HFFc6 (cell line): ENCODE results near the gene CORO6. TPM values are rescaled to one million over a fixed set of nuclear protein-coding genes. Genes with fewer than 3 reads are reported as not detected.

Source experiments
- DNase-seq: peaks from one replicate; pipeline ENCODE4 v3.0.0-alpha.2; 2018
- H3K27ac Mint-ChIP-seq: 2 replicates; pipeline ENCODE4 v1.8.0; 2020; ENCODE audit warnings: mild to moderate bottlenecking, mixed read lengths
- H3K27me3 Mint-ChIP-seq: 2 replicates; pipeline ENCODE4 v1.8.0; 2021; ENCODE audit warnings: mild to moderate bottlenecking, moderate library complexity, mixed read lengths; ENCODE audit not compliant: insufficient read depth
- H3K36me3 Mint-ChIP-seq: 2 replicates; pipeline ENCODE4 v1.8.0; 2021; ENCODE audit warnings: low read depth, mixed read lengths
- H3K4me1 Mint-ChIP-seq: 2 replicates; pipeline ENCODE4 v1.8.0; 2020; ENCODE audit warnings: low read depth, mixed read lengths
- H3K4me3 Mint-ChIP-seq: 2 replicates; pipeline ENCODE4 v1.8.0; 2020; ENCODE audit warnings: mild to moderate bottlenecking, moderate library complexity, mixed read lengths
- H3K9me3 Mint-ChIP-seq: 2 replicates; pipeline ENCODE4 v1.8.0; 2020; ENCODE audit warnings: mild to moderate bottlenecking, mixed read lengths
- total RNA-seq, 6 experiments: library from RNA; stranded (reverse); fragmentation: NEBNext Ultra II Directional; extraction: Animal tissue kit (Norgen Biotek cat#: 25700); gene quantifications; 2 replicates in 1 of 6; 3 replicates in 5 of 6; pipeline ENCODE4 v1.2.3, GENCODE V29; 2021
- TF ChIP-seq, protein P1 (sequence below): fragments of 200-600 bp; sonication (generic); IDR thresholded peaks from 2 replicates; pipeline ENCODE4 v1.5.0; 2021; ENCODE audit warnings: antibody characterized with exemption, mild to moderate bottlenecking

Gene CORO6
- total RNA-seq, 6 experiments from 2014 or later = 4.6 to 6.1 (median 5.4) TPM

DNA sequence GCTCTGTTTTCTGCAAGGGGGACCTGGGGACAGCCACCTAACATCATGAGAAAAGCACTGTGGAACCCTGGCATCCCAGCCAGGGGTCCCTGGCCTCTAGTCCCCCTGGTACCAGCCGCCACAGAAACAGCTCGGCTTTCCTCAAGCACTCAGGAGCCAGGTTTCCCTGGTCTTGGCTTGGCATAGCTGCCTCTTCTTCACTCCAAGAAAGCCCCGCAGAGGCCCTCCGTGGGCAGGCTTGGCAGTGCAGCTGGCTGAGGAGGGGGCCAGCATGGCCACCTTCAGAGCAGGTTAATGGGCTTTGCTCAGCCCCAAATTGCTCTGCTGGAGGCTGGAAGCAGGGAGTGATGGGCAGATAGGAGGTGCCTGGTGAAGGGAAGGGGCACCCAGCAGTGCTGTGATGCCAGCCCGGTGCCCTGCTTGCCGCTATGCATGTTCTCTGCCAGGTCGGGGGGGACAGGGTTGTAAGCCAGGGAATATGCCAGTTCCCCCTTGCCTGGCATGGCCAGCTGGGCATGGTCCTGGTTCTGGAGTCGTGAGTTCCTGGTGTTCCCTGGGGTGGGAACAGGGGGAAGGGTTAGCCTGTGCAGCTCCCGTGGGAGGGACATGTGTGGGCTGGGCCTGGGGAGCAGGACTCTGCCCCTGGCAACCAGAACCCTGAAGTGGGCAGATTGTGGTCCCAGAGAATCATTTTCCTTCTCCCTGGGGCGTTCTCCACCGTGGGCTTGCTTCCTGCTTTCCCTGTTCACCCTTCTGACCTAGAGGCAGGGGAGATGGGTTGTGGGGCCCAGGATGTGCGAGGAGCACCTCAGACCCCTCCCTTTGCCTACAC lies 26.6 kb downstream of the CORO6 start:
- no peak for DNase-seq
- Mint-ChIP-seq H3K9me3 (no peaks in the 10 kb centered on the region), H3K4me3 (no peak overlapping the region), H3K4me1 (peaks cover 24% of the 10 kb centered on the region), H3K36me3 (no peaks in the 10 kb centered on the region), H3K27me3 (peaks cover 8% of the 10 kb centered on the region; the same call in 1 of the 2 replicates), H3K27ac (no peak overlapping the region)
- TF ChIP-seq, protein P1, sequence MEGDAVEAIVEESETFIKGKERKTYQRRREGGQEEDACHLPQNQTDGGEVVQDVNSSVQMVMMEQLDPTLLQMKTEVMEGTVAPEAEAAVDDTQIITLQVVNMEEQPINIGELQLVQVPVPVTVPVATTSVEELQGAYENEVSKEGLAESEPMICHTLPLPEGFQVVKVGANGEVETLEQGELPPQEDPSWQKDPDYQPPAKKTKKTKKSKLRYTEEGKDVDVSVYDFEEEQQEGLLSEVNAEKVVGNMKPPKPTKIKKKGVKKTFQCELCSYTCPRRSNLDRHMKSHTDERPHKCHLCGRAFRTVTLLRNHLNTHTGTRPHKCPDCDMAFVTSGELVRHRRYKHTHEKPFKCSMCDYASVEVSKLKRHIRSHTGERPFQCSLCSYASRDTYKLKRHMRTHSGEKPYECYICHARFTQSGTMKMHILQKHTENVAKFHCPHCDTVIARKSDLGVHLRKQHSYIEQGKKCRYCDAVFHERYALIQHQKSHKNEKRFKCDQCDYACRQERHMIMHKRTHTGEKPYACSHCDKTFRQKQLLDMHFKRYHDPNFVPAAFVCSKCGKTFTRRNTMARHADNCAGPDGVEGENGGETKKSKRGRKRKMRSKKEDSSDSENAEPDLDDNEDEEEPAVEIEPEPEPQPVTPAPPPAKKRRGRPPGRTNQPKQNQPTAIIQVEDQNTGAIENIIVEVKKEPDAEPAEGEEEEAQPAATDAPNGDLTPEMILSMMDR = no peak

DNA sequence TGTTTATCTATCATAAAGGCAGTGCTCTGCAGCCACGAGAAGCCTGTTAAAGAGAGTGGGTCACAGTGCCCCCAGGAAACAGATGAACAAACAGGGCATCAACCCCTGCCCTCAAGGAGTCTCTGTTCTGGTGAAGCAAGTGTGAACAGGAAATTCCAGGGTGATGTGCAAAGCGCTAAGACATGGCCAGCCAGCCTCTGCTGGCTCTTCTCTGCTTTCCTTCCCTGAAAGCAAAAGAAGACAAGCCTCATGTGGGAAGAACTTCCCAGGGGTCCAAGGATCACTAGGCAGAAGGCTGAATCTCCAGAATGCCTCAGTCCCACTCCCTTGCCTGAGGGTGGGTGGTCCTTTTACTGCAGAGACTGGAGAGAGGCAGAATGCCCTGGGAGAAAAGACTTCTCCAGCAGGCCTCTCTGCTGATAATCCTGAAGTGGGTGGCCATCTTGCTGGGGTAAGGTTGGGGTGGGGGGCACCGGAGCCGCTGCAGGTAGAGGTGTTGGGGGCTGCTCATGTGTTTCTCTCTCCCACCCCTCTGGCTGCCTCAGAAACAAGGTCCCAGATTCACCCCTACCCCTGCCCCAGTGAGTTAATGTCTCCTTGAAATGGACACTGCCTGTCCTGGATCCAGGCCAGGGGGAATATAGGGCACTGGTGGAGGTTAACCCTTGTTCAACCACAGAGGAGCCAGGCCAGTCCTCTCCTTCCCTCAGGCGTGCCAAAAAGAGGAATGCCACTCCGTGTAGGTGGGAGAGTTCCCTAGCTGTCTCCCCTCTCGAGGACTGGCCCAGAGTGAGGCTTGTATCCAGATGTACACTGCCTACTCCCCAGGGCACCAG lies 27.4 kb downstream of the CORO6 start:
- Mint-ChIP-seq H3K36me3 (no peaks in the 10 kb centered on the region), H3K4me1 (peaks cover 32% of the 10 kb centered on the region), H3K27ac (no peak overlapping the region), H3K9me3 (no peaks in the 10 kb centered on the region), H3K27me3 (peaks cover 7% of the 10 kb centered on the region; the same call in 1 of the 2 replicates), H3K4me3 (no peak overlapping the region; the same call in 1 of the 2 replicates)
- TF ChIP-seq, protein P1 = no peak
- DNase-seq = no peak

DNA sequence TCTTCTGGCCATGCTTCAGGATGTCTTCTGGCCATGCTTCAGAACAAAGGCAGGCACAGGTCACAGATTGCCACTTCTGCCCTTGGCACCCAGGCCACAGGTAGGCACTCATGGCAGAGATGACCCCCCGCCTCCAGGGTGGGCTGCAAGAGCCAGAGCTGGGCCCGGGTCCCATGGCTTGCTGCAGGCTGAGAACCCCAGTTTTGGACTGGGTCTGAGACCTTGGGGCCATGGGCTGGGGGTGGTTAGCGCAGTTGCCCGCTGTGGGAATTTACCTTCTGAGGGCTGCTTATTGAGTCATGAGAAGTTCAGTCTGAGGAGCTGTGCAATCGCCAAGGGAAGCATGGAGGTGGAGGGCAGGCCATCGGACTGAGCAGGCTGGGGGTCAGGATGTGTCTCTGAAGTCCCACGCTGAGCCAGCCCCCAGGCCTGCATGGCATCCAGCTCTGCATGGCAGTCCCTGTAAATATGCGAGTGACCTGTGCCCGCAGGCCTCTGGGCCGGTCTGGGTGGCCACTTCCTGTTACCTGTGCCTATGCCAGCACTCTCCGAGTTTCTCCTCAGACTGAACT lies 28.1 kb downstream of the CORO6 start:
- no peaks in the 10 kb centered on the region for H3K36me3 Mint-ChIP-seq
- H3K4me3 Mint-ChIP-seq = peak overlapping the region; percentile 57
- H3K27ac Mint-ChIP-seq = no peak overlapping the region
- TF ChIP-seq, protein P1 = no peak
- peaks cover 39% of the 10 kb centered on the region for H3K4me1 Mint-ChIP-seq
- H3K27me3 Mint-ChIP-seq = peaks cover 7% of the 10 kb centered on the region; the same call in 1 of the 2 replicates
- no peaks in the 10 kb centered on the region for H3K9me3 Mint-ChIP-seq
- DNase-seq = no peak

DNA sequence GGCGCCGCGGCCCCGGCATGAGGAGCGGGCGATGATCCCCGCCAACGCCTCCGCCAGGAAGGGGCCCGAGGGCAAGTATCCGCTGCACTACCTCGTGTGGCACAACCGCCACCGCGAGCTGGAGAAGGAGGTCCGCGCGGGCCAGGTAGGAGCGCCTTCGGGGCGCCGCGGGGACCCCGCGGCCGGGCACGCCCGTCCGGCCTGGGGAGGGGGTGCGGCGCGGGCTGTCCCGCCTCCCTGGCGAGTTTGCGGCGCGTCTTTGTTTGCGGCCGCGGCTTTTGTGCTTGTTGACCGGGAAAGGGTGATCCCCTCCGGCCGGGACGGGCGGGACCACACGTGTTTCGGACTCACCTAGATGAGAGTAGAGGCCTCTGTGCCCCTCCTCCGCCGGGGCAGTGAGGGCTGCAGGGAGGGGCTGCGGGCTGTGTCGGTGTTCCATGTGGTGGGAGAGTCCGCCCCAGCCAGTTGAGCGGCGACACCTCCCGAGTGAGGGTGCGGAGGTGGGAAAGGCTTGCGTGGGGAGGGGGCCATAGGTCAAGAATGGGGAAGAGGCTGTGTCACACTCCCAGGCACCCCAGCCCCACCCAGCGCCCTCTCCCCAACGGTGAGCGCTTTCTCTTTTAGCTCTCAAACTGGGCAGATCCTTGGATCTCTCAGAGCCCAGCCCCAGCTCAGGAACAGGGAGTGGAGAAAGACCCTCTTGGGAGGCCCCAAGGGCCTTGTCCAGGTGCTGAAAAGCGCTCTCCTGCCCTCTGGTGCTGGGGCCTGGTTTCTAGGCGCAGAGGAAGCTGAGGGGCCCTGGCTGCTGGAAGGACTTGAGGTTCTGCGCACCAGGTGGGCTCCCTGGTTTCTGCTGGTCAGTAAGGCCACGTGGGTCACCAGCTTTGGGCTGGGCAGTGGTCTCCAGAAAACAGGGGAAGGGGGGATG lies 28.9 kb downstream of the CORO6 start:
- Mint-ChIP-seq H3K27me3 (peaks cover 6% of the 10 kb centered on the region; the same call in 1 of the 2 replicates), H3K36me3 (no peaks in the 10 kb centered on the region), H3K9me3 (no peaks in the 10 kb centered on the region), H3K27ac (no peak overlapping the region), H3K4me3 (peak overlapping the region; percentile 57), H3K4me1 (peaks cover 39% of the 10 kb centered on the region)
- DNase-seq = no peak
- TF ChIP-seq, protein P1 = peak; percentile 27
